NCI-H748 (cell line): ENCODE results near the gene IGFBP2.
"Not testable (repeated sequence)": the region's sequence is repeated elsewhere in the genome, so short reads cannot be mapped to it uniquely, and the experiment has no call there.

Experiments
- DNase-seq: peaks from one replicate; lab custom pipeline; 2025; ENCODE audit not compliant: unreplicated experiment; lab: John Stamatoyannopoulos, UW

Gene IGFBP2

GRCh38 chr2:216632952-216633615 lies at the start of gene IGFBP2:
IGFBP2 (plus strand) TSS chr2:216633420; CDS start chr2:216633524, 104 bp downstream.
- DNase-seq = peak; percentile 89

GRCh38 chr2:216583606-216584005 lies 49.6 kb upstream of the IGFBP2 start:
- no peak for DNase-seq

GRCh38 chr2:216584112-216584511 lies 49.1 kb upstream of the IGFBP2 start:
- DNase-seq = no peak

GRCh38 chr2:216585441-216585840 lies 47.8 kb upstream of the IGFBP2 start:
- DNase-seq = no peak

GRCh38 chr2:216588861-216589710 lies 44.1 kb upstream of the IGFBP2 start:
- no peak for DNase-seq

GRCh38 chr2:216589791-216590190 lies 43.4 kb upstream of the IGFBP2 start:
- no peak for DNase-seq

- no peak for DNase-seq
Observed at GRCh38 chr2:216590780-216591179, 42.4 kb upstream of the IGFBP2 start.

- no peak for DNase-seq
Observed at GRCh38 chr2:216591480-216591879, 41.7 kb upstream of the IGFBP2 start.

GRCh38 chr2:216594081-216594480 lies 39.1 kb upstream of the IGFBP2 start:
- DNase-seq = no peak

GRCh38 chr2:216596236-216596979 lies 36.8 kb upstream of the IGFBP2 start:
- peak; percentile 81 for DNase-seq

- DNase-seq = peak; percentile 34
Observed at GRCh38 chr2:216596980-216597509, 36.2 kb upstream of the IGFBP2 start.

GRCh38 chr2:216597825-216598224 lies 35.4 kb upstream of the IGFBP2 start:
- not testable (repeated sequence) for DNase-seq

- no peak for DNase-seq
Observed at GRCh38 chr2:216601632-216602409, 31.4 kb upstream of the IGFBP2 start.

GRCh38 chr2:216603010-216603883 lies 30.0 kb upstream of the IGFBP2 start:
- DNase-seq = peak; percentile 62

GRCh38 chr2:216603884-216604245 lies 29.4 kb upstream of the IGFBP2 start:
- no peak for DNase-seq

- no peak for DNase-seq
Observed at GRCh38 chr2:216604458-216604857, 28.8 kb upstream of the IGFBP2 start.

GRCh38 chr2:216606551-216607276 lies 26.5 kb upstream of the IGFBP2 start:
- DNase-seq = peak; percentile 94

GRCh38 chr2:216607277-216607560 lies 26.0 kb upstream of the IGFBP2 start:
- peak; percentile 65 for DNase-seq

- DNase-seq = no peak
Observed at GRCh38 chr2:216608525-216608924, 24.7 kb upstream of the IGFBP2 start.
